Sigmoid colon (tissue), 4 donors: ENCODE data around the gene SGPP1.

Source experiments
- POLR2AphosphoS5 ChIP-seq, 4 donors: sonication (generic); formaldehyde crosslinking; IDR thresholded peaks; one replicate each; pipeline ENCODE4 v1.6.1; 2017; ENCODE audit warnings: antibody characterized with exemption in 4 of 4
- TF ChIP-seq, protein P1 (sequence below), 4 experiments: fragments of 450-650 bp in 3 of 4; fragments of 200-600 bp in 1 of 4; IDR thresholded peaks; one replicate each; pipeline ENCODE4 v1.5.1; 2016 to 2019; ENCODE audit warnings: antibody characterized with exemption in 4 of 4, mild to moderate bottlenecking in 3 of 4, moderate library complexity in 2 of 4

DNA sequence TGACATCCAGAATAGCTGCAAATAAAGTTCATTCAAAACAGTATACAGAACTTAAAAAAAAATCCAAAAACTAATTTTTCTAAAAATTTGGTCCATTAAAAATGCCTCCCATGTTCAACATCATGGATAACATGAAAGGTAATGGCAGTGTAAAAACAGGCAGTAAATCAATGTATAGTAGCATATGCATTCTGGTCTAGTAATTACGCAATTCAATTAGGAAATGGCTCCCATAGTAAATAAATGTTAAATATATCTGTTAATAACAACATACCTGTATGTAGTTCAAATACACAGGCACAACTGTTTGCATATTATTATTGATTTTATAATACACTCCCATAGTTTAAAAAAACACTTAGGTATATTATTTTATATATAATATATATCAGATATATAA lies 42.5 kb downstream of the SGPP1 start:
- TF ChIP-seq, protein P1, sequence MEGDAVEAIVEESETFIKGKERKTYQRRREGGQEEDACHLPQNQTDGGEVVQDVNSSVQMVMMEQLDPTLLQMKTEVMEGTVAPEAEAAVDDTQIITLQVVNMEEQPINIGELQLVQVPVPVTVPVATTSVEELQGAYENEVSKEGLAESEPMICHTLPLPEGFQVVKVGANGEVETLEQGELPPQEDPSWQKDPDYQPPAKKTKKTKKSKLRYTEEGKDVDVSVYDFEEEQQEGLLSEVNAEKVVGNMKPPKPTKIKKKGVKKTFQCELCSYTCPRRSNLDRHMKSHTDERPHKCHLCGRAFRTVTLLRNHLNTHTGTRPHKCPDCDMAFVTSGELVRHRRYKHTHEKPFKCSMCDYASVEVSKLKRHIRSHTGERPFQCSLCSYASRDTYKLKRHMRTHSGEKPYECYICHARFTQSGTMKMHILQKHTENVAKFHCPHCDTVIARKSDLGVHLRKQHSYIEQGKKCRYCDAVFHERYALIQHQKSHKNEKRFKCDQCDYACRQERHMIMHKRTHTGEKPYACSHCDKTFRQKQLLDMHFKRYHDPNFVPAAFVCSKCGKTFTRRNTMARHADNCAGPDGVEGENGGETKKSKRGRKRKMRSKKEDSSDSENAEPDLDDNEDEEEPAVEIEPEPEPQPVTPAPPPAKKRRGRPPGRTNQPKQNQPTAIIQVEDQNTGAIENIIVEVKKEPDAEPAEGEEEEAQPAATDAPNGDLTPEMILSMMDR (IDR thresholded peaks at IDR 0.05), result no peak
- TF ChIP-seq POLR2AphosphoS5 (IDR thresholded peaks at IDR 0.05), result no peak
